K562 (cell line): ENCODE data around the gene LDLRAD3. TPM values are rescaled to one million over a fixed set of nuclear protein-coding genes. Genes with fewer than 3 reads are reported as not detected.

Source experiments
- BACH1 ChIP-seq: fragments of 200-800 bp; sonication (Bioruptor generic); IDR thresholded peaks from 2 replicates; pipeline ENCODE4 v1.6.1; 2016; ENCODE audit warnings: missing genetic modification characterization, missing compliant biosample characterization
- CEBPB ChIP-seq: fragments of 450-650 bp; IDR thresholded peaks from 2 replicates; pipeline ENCODE4 v1.6.1; 2016; ENCODE audit warnings: missing genetic modification characterization, missing compliant biosample characterization
- DPF2 ChIP-seq: fragments of 450-650 bp; IDR thresholded peaks from 2 replicates; pipeline ENCODE4 v1.6.1; 2016
- GATA2 ChIP-seq: sonication (generic); formaldehyde crosslinking; IDR thresholded peaks from 2 replicates; pipeline ENCODE4 v1.4.0; 2020; ENCODE audit warnings: mild to moderate bottlenecking, missing genetic modification reagents
- RAD51 ChIP-seq: fragments of 450-650 bp; IDR thresholded peaks from 2 replicates; pipeline ENCODE4 v1.7.1; 2016; ENCODE audit warnings: low read depth, mild to moderate bottlenecking, borderline replicate concordance
- SOX6 ChIP-seq: fragments of 450-650 bp; IDR thresholded peaks from 2 replicates; pipeline ENCODE4 v1.6.1; 2014; ENCODE audit warnings: mild to moderate bottlenecking
- SRSF9 ChIP-seq: fragments of 200-400 bp; formaldehyde crosslinking; IDR thresholded peaks from 2 replicates; pipeline ENCODE4 v1.6.1; 2017; ENCODE audit warnings: low read depth, low read length, borderline replicate concordance
- TCF7 ChIP-seq: sonication (generic); IDR thresholded peaks from 2 replicates; pipeline ENCODE4 v1.6.1; 2016; ENCODE audit warnings: antibody characterized with exemption, borderline replicate concordance
- TEAD4 ChIP-seq, 2 experiments: sonication (generic) in 1 of 2; formaldehyde crosslinking in 1 of 2; IDR thresholded peaks; 2 replicates each; pipeline versions ENCODE4 v1.6.1 to v1.8.0; 2012 to 2022; ENCODE audit warnings: borderline replicate concordance in 1 of 2, inconsistent platforms in 1 of 2, low read length in 1 of 2, mild to moderate bottlenecking in 1 of 2, missing genetic modification reagents in 1 of 2
- VEZF1 ChIP-seq: fragments of 200-800 bp; sonication (Bioruptor generic); IDR thresholded peaks from 2 replicates; pipeline ENCODE4 v1.6.1; 2017; ENCODE audit warnings: missing genetic modification characterization, missing compliant biosample characterization
- ZBTB33 ChIP-seq: sonication (generic); formaldehyde crosslinking; IDR thresholded peaks from 2 replicates; pipeline ENCODE4 v1.8.1; 2023; ENCODE audit warnings: mild to moderate bottlenecking, missing genetic modification reagents
- ZNF766 ChIP-seq: fragments of 200-800 bp; sonication (Bioruptor generic); conservative IDR thresholded peaks from 2 replicates; pipeline ENCODE4 v1.6.1; 2016; ENCODE audit warnings: missing genetic modification characterization, missing compliant biosample characterization
- polyA plus RNA-seq, 8 experiments: library from polyadenylated mRNA; depleted of rRNA in 4 of 8; stranded (reverse) in 5 of 8; unstranded in 3 of 8; fragments of >200 nt; fragmentation: Nextera tagmentation in 2 of 8; fragmentation: Illumina TruSeq in 1 of 8; extraction: Ambion mirVana in 2 of 8; extraction: Trizol in 1 of 8; gene quantifications; 2 replicates each; pipeline versions ENCODE4 v1.2.1 to v1.2.3, GENCODE V29; 2011 to 2014; ENCODE audit warnings: inconsistent platforms in 1 of 8, missing spikeins in 1 of 8
- total RNA-seq, 7 experiments: library from RNA; depleted of rRNA in 6 of 7; stranded (reverse); fragments of >200 nt in 6 of 7; fragmentation: Illumina TruSeq in 2 of 7; extraction: Trizol in 2 of 7; gene quantifications; 2 replicates each; pipeline versions ENCODE4 v1.2.1 to v1.2.3, GENCODE V29; 2011 to 2021; ENCODE audit warnings: low replicate concordance in 1 of 7
- TF ChIP-seq, protein P1 (sequence below): fragments of 450-650 bp; IDR thresholded peaks from 2 replicates; pipeline ENCODE4 v1.6.1; 2016; ENCODE audit warnings: low read depth, mild to moderate bottlenecking, moderate library complexity

Gene LDLRAD3
- total and polyA plus RNA-seq, 9 of the 15 experiments (the other 6 are each of a cell fraction or from before 2014, with no cell fraction given): 0.73 to 7.2 (median 3.5) TPM

DNA sequence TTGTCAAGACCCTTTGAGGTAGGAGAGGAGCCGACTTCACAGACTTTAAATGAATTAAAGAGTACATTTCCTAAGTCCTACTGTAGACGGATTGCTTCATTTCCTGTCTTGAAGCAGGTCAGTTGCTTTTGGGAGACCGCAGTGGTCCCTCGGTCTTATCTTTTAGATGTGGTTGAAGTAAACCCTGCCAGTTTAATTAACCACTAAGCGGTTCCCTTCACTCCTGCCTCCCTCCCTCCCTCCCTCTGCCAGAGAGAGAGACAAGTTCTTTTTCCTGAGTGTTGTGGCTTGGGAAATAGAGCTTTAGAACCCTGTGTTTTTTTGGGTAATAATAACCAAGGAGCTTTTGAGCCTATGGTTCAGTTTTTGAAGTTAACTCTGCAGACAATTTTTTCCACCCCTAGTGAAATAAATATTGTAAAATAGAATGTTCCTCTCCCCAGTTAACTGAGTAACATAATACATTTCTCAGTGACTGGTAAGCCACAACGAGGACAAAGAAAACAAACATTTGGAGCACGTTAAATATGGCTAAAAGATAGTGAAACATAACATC, 147.5 kb downstream of the LDLRAD3 start (continued):
- TF ChIP-seq TCF7: 0 out of 2 replicates have a peak, but pooled peaks have one; percentile 73
- no peak for TF ChIP-seq SRSF9
- peak; percentile 84 for TF ChIP-seq CEBPB (tag)
- peak; percentile 72 for TF ChIP-seq VEZF1 (CRISPR knock-in tag)
- peak; percentile 94 for TF ChIP-seq ZNF766 (CRISPR knock-in tag)
- peak; percentile 57; the same call in 1 of the 2 replicates for TF ChIP-seq TEAD4 (IDR thresholded peaks at IDR 0.05; ENCODE audit: low read length)
- no peak for TF ChIP-seq TEAD4 (CRISPR knock-in tag; IDR thresholded peaks at IDR 0.05; ENCODE audit: borderline replicate concordance)
- TF ChIP-seq ZBTB33 (CRISPR knock-in tag): no peak
- TF ChIP-seq, protein P1, sequence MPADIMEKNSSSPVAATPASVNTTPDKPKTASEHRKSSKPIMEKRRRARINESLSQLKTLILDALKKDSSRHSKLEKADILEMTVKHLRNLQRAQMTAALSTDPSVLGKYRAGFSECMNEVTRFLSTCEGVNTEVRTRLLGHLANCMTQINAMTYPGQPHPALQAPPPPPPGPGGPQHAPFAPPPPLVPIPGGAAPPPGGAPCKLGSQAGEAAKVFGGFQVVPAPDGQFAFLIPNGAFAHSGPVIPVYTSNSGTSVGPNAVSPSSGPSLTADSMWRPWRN: peak; percentile 78
- no peak for TF ChIP-seq RAD51
- TF ChIP-seq GATA2: peak; percentile 25; the same call in 1 of the 2 replicates
- TF ChIP-seq SOX6: peak; percentile 18; the same call in 1 of the 2 replicates
- 0 out of 2 replicates have a peak, but pooled peaks have one; percentile 30 for TF ChIP-seq DPF2
- 0 out of 2 replicates have a peak, but pooled peaks have one; percentile 4 for TF ChIP-seq BACH1 (tag)
- TF ChIP-seq, all 486 proteins: peak for 36
